HEK293 (cell line): ENCODE results near the gene METTL15.

Experiments used
- CTCF ChIP-seq: fragments of 450-650 bp; formaldehyde crosslinking; IDR thresholded peaks from 2 replicates; pipeline ENCODE4 v1.5.1; 2016; ENCODE audit warnings: missing biosample characterization, missing genetic modification characterization
- HOXD13 ChIP-seq: sonication (generic); formaldehyde crosslinking; IDR thresholded peaks from 2 replicates; pipeline ENCODE4 v1.8.0; 2022; ENCODE audit warnings: missing genetic modification reagents, borderline replicate concordance
- ZNF843 ChIP-seq: fragments of 450-650 bp; formaldehyde crosslinking; IDR thresholded peaks from 2 replicates; pipeline ENCODE4 v1.5.1; 2016; ENCODE audit warnings: missing biosample characterization, missing genetic modification characterization
- TF ChIP-seq, protein P1 (sequence below): fragments of 450-650 bp; formaldehyde crosslinking; IDR thresholded peaks from 2 replicates; pipeline ENCODE4 v1.5.1; 2016; ENCODE audit warnings: missing biosample characterization, missing genetic modification characterization
- TF ChIP-seq, protein P2 (sequence below): fragments of 450-650 bp; formaldehyde crosslinking; IDR thresholded peaks from 2 replicates; pipeline ENCODE4 v1.5.1; 2016; ENCODE audit warnings: missing biosample characterization, missing genetic modification characterization

DNA sequence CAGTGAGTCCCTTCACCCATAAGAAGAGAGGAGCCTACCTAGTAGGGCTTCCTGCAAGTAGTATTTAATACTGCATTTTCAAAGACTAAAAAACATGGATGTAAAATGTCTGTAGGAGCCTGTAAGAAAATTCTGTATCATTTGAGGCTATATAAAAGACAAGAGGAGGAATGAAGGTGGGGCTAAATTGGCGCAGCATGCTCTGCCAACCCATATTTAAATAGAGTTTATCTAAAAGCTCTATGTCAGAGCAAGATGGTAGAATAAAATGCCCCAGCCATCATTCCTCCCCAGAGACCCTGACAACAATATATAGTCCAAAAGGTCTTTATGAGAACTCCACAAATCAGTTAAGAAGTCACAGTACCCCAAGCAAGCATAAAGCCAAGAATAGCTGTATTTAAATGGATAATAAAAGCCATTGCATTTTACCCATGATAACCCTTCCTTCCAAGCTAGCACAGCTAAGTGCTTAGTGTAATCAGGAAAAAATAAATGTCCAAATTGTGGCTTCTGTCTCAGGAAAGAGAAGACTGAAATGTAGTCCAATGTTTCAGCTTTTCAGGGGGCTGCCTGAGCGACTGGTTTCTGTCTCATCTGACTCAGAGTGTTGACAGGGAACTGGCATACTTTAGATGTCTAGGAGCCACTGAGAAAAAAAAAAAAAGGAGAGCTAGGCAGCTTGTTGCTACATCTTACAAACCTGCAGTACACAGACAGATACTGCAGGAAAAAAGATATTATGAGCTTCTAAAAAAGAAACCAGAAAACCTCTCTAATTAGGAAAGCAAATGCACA lies 258.6 kb downstream of the METTL15 start:
- TF ChIP-seq, protein P1, sequence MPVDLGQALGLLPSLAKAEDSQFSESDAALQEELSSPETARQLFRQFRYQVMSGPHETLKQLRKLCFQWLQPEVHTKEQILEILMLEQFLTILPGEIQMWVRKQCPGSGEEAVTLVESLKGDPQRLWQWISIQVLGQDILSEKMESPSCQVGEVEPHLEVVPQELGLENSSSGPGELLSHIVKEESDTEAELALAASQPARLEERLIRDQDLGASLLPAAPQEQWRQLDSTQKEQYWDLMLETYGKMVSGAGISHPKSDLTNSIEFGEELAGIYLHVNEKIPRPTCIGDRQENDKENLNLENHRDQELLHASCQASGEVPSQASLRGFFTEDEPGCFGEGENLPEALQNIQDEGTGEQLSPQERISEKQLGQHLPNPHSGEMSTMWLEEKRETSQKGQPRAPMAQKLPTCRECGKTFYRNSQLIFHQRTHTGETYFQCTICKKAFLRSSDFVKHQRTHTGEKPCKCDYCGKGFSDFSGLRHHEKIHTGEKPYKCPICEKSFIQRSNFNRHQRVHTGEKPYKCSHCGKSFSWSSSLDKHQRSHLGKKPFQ (tag by site-specific recombination): no peak
- TF ChIP-seq HOXD13 (CRISPR knock-in tag): no peak
- TF ChIP-seq, protein P2, sequence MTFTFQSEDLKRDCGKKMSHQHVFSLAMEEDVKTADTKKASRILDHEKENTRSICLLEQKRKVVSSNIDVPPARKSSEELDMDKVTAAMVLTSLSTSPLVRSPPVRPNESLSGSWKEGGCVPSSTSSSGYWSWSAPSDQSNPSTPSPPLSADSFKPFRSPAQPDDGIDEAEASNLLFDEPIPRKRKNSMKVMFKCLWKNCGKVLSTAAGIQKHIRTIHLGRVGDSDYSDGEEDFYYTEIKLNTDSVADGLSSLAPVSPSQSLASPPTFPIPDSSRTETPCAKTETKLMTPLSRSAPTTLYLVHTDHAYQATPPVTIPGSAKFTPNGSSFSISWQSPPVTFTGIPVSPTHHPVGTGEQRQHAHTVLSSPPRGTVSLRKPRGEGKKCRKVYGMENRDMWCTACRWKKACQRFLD (tag by site-specific recombination): no peak
- no peak for TF ChIP-seq CTCF (tag by site-specific recombination)
- TF ChIP-seq ZNF843 (tag by site-specific recombination): no peak
